A673 (cell line): ENCODE measurements around the gene MEGF10. TPM values are rescaled to one million over a fixed set of nuclear protein-coding genes. Genes with fewer than 3 reads are reported as not detected.

Experiments
- BruUV-seq: library from RNA; stranded (reverse); fragments of 400-500 nt; replicated peaks from 2 replicates; lab custom pipeline; 2021; lab: Mats Ljungman, UMichigan
- CTCF ChIA-PET: fragments of 300-600 bp; sonication (Branson Sonifier 250); formaldehyde crosslinking; loops from one replicate; lab custom pipeline; 2022; ENCODE audit warnings: antibody characterized with exemption; lab: Charles Lee
- POLR2A ChIA-PET: fragments of 300-600 bp; sonication (Branson Sonifier 250); formaldehyde crosslinking; loops from one replicate; lab custom pipeline; 2022; ENCODE audit warnings: antibody characterized with exemption; ENCODE audit not compliant: low non-redundant PET; lab: Charles Lee
- DNase-seq: peaks from one replicate; pipeline ENCODE4 v3.0.0-alpha.2; 2015; ENCODE audit warnings: low spot score
- H3K27ac ChIP-seq: fragments of 200-600 bp; sonication (generic); 2 replicates; pipeline ENCODE4 v1.5.1; 2016; ENCODE audit warnings: mixed run types, low read depth, mild to moderate bottlenecking, mixed read lengths, antibody characterized with exemption, low read length; ENCODE audit not compliant: poor library complexity, severe bottlenecking
- H3K27me3 ChIP-seq: fragments of 200-600 bp; sonication (generic); replicated peaks from 2 replicates; pipeline ENCODE4 v1.6.1; 2017; ENCODE audit warnings: mixed run types, low read depth, mild to moderate bottlenecking, mixed read lengths, antibody characterized with exemption, low read length; ENCODE audit not compliant: insufficient read depth, poor library complexity
- H3K36me3 ChIP-seq: fragments of 200-600 bp; sonication (generic); 2 replicates; pipeline ENCODE4 v1.6.1; 2016; ENCODE audit warnings: mixed run types, mild to moderate bottlenecking, mixed read lengths, antibody characterized with exemption, low read length; ENCODE audit not compliant: insufficient read depth, poor library complexity, severe bottlenecking
- H3K4me1 ChIP-seq: fragments of 200-600 bp; sonication (generic); 2 replicates; pipeline ENCODE4 v1.6.1; 2017; ENCODE audit warnings: mixed run types, mild to moderate bottlenecking, mixed read lengths, antibody characterized with exemption, low read length; ENCODE audit not compliant: insufficient read depth, poor library complexity, severe bottlenecking
- H3K4me3 ChIP-seq: fragments of 200-600 bp; sonication (generic); 2 replicates; pipeline ENCODE4 v1.5.1; 2016; ENCODE audit warnings: low read depth, mixed run types, mild to moderate bottlenecking, mixed read lengths, low read length; ENCODE audit not compliant: poor library complexity, severe bottlenecking
- H3K9me3 ChIP-seq: fragments of 200-600 bp; sonication (generic); 2 replicates; pipeline ENCODE4 v1.6.1; 2016; ENCODE audit warnings: mixed run types, low read depth, mild to moderate bottlenecking, mixed read lengths, antibody characterized with exemption, low read length; ENCODE audit not compliant: poor library complexity, severe bottlenecking
- EZH2 ChIP-seq: fragments of 200-600 bp; sonication (generic); IDR thresholded peaks from 2 replicates; pipeline ENCODE4 v1.6.1; 2017; ENCODE audit warnings: borderline replicate concordance, low read depth, mild to moderate bottlenecking, mixed read lengths, antibody characterized with exemption, low read length; ENCODE audit not compliant: poor library complexity, severe bottlenecking
- intact Hi-C: fragments of 100-400 bp; cut with micrococcal nuclease; formaldehyde crosslinking; loops from one replicate; pipeline ENCODE4 v1.10.0; 2022; ENCODE audit not compliant: unreplicated experiment
- total RNA-seq: library from RNA; stranded (reverse); gene quantifications from 2 replicates; pipeline ENCODE4 v1.2.3, GENCODE V29; 2021
- TF ChIP-seq, protein P1 (sequence below): fragments of 300-800, 200-600 bp; sonication (generic); conservative IDR thresholded peaks from 2 replicates; pipeline ENCODE4 v1.5.1; 2017; ENCODE audit warnings: low read depth, mild to moderate bottlenecking, antibody characterized with exemption, low read length, moderate library complexity, mixed read lengths

The MEGF10 gene
- total RNA-seq, 1 experiment from 2014 or later, result 0.71 TPM

DNA sequence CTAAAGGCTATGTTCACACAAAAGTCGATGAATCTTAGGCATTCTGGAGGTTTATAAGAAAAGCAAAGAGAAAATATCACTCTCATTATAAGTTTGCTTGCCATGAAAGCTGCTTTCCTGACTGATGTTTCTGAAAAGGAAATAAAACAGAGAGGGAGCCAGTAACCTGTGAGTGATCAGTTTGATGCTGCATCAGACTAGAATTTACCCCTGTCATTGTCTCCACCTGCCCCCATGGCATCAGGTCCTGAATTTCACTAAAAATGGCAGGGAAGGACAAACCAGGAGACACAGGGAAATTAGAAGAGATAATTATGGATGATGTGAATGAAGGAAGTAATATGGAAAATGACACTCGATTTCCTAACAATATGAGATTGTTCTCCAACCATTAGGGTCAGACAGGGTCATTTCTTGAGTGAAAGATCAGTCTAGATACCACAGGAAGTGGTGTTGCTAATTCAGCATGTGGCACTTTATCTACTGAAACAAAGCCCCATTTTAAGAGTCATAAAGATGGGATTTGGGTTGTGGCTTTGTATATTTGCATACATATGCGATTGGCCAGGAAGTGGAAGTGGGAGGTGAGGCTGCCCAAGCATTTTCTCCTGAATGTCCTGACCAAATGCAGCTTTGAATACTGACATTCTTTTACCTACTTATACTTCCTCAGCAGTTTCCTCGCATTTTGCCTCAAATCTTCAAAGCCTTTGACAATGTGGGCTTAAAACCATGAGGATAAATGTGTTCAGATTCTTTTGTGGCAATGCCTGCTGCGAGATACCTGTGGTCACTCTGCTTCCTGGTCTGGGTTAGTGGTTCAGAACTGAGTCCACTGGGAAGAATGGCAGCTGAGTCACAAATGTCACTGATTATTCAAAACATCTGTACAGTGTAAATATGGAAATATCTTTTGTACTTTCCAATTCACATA lies 29.7 kb downstream of the MEGF10 start:
- H3K27me3 ChIP-seq, result no peaks in the 10 kb centered on the region
- H3K4me3 ChIP-seq, result no peak overlapping the region
- DNase-seq, result peak; percentile 19
- BruUV-seq, result no TSS peak
- ChIA-PET CTCF (no interaction called here), POLR2A (no interaction called here)
- no peaks in the 10 kb centered on the region for H3K9me3 ChIP-seq
- intact Hi-C loops, result no loop called here
- H3K27ac ChIP-seq, result no peak overlapping the region
- TF ChIP-seq EZH2, result no peak
- TF ChIP-seq, protein P1, sequence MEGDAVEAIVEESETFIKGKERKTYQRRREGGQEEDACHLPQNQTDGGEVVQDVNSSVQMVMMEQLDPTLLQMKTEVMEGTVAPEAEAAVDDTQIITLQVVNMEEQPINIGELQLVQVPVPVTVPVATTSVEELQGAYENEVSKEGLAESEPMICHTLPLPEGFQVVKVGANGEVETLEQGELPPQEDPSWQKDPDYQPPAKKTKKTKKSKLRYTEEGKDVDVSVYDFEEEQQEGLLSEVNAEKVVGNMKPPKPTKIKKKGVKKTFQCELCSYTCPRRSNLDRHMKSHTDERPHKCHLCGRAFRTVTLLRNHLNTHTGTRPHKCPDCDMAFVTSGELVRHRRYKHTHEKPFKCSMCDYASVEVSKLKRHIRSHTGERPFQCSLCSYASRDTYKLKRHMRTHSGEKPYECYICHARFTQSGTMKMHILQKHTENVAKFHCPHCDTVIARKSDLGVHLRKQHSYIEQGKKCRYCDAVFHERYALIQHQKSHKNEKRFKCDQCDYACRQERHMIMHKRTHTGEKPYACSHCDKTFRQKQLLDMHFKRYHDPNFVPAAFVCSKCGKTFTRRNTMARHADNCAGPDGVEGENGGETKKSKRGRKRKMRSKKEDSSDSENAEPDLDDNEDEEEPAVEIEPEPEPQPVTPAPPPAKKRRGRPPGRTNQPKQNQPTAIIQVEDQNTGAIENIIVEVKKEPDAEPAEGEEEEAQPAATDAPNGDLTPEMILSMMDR, result no peak
- no peaks in the 10 kb centered on the region for H3K36me3 ChIP-seq
- H3K4me1 ChIP-seq, result peaks cover 10% of the 10 kb centered on the region

DNA sequence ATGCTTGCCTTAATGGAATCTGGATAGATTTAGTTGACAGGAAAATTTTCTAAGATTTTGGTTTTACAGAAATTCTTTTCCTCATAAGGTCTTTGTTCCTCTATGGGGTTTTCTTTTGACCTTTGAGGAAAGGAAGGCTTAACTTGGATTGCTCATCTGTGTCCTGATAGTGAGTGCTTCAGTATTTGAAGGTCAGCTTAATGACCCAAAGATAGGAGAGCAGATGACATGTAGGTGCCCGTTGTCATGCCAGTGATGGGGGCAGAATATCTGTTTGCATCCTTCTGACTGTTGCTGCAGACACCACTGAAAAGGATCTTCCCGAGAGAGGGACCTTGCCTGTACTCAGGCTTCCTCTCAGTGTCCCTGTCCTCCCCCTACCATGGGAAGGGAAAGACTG lies 30.9 kb downstream of the MEGF10 start:
- BruUV-seq, result no TSS peak
- Histone ChIP-seq H3K27me3 (no peaks in the 10 kb centered on the region), H3K36me3 (no peaks in the 10 kb centered on the region), H3K27ac (no peak overlapping the region), H3K4me3 (no peak overlapping the region), H3K4me1 (peaks cover 8% of the 10 kb centered on the region), H3K9me3 (no peaks in the 10 kb centered on the region)
- CTCF ChIA-PET, result interaction anchor here (0.7 kb wide), 1 partner anchor 681 kb away, joined by 3 read pairs; no protein-coding TSS in a partner anchor
- intact Hi-C loops, result no loop called here
- TF ChIP-seq EZH2, result no peak
- TF ChIP-seq, protein P1, result no peak
- POLR2A ChIA-PET, result interaction anchor here (0.6 kb wide), 1 partner anchor 11 kb away, joined by 5 read pairs; no protein-coding TSS in a partner anchor
- DNase-seq, result no peak

DNA sequence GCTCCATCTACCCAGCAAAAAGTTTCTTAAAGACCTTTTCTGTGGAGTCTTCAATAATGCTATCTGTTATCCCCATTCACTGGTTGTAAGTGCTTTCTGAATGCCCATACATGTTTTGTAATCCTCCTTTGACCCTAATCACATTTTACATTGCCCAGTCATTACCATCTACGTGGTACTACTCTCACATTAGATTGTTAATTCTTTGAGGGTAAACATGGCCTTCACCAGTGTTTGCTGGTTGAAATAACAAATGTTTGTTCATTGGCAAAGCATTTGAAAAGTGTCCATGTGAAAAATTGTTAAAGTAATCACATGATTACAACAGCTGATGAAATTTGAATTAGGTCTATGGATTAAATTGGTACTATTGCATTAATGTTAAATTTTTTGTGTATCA lies 31.8 kb downstream of the MEGF10 start:
- CTCF ChIA-PET, result no interaction called here

More for the DNA sequence above, 31.8 kb downstream of the MEGF10 start:
- H3K4me1 ChIP-seq, result peaks cover 8% of the 10 kb centered on the region
- no peaks in the 10 kb centered on the region for H3K9me3 ChIP-seq
- no peak overlapping the region for H3K4me3 ChIP-seq
- TF ChIP-seq, protein P1, result no peak
- no peak for TF ChIP-seq EZH2
- BruUV-seq, result no TSS peak
- H3K36me3 ChIP-seq, result no peaks in the 10 kb centered on the region
- no peak overlapping the region for H3K27ac ChIP-seq
- intact Hi-C loops, result no loop called here
- POLR2A ChIA-PET, result no interaction called here
- DNase-seq, result no peak
- H3K27me3 ChIP-seq, result no peaks in the 10 kb centered on the region
